ENCODE measurements around the gene DTNA. TPM values are rescaled to one million over a fixed set of nuclear protein-coding genes. Genes with fewer than 3 reads are reported as not detected.

DTNA gene
- total RNA-seq, 2 donors from 2014 or later, result 10.7 to 76.2 TPM

- H3K4me3 ChIP-seq, result no peak overlapping the region
- H3K27me3 ChIP-seq (replicated peaks; ENCODE audit: insufficient read depth), result no peaks in the 10 kb centered on the region
- no peak for TF ChIP-seq CTCF (IDR thresholded peaks at IDR 0.05)
- TF ChIP-seq POLR2AphosphoS5 (IDR thresholded peaks at IDR 0.05), result no peak
- no peak for TF ChIP-seq POLR2A (IDR thresholded peaks at IDR 0.05)
- no peaks in the 10 kb centered on the region for H3K9me3 ChIP-seq
- intact Hi-C loops (cut with DNase I), result no loop called here
- no peaks in the 10 kb centered on the region for H3K4me1 ChIP-seq (replicated peaks)
- no peaks in the 10 kb centered on the region for H3K36me3 ChIP-seq
- DNase-seq (ENCODE audit: low spot score), result no peak
- no peak overlapping the region for H3K27ac ChIP-seq
- 96% methylated on average over 1 of the region's 1 CpG for WGBS
These were observed 12.9 kb upstream of the DTNA start for GRCh38 chr18:34697233-34697632.

- Histone ChIP-seq H3K36me3 (no peaks in the 10 kb centered on the region), H3K27me3 (replicated peaks; ENCODE audit: insufficient read depth) (no peaks in the 10 kb centered on the region), H3K27ac (no peak overlapping the region), H3K4me1 (replicated peaks) (no peaks in the 10 kb centered on the region), H3K4me3 (no peak overlapping the region), H3K9me3 (no peaks in the 10 kb centered on the region)
- WGBS, result 57% methylated on average over 3 of the region's 3 CpGs
- no peak for DNase-seq (ENCODE audit: low spot score)
- intact Hi-C loops (cut with DNase I), result no loop called here
- no peak for TF ChIP-seq POLR2A (IDR thresholded peaks at IDR 0.05)
- TF ChIP-seq CTCF (IDR thresholded peaks at IDR 0.05), result no peak
- TF ChIP-seq POLR2AphosphoS5 (IDR thresholded peaks at IDR 0.05), result no peak
These were observed 12.2 kb upstream of the DTNA start for GRCh38 chr18:34697891-34698290.

GRCh38 chr18:34701911-34702310, 8.2 kb upstream of the DTNA start:
- no peaks in the 10 kb centered on the region for H3K27me3 ChIP-seq (replicated peaks; ENCODE audit: insufficient read depth)
- intact Hi-C loops (cut with DNase I), result no loop called here

GRCh38 chr18:34702814-34703213, 7.3 kb upstream of the DTNA start:
- WGBS, result 74% methylated on average over 3 of the region's 3 CpGs
- Histone ChIP-seq H3K4me1 (replicated peaks) (no peaks in the 10 kb centered on the region), H3K36me3 (no peaks in the 10 kb centered on the region), H3K27ac (no peak overlapping the region), H3K27me3 (replicated peaks; ENCODE audit: insufficient read depth) (no peaks in the 10 kb centered on the region), H3K9me3 (no peaks in the 10 kb centered on the region), H3K4me3 (no peak overlapping the region)
- no peak for TF ChIP-seq CTCF (IDR thresholded peaks at IDR 0.05)
- TF ChIP-seq POLR2A (IDR thresholded peaks at IDR 0.05), result no peak
- no peak for TF ChIP-seq POLR2AphosphoS5 (IDR thresholded peaks at IDR 0.05)
- intact Hi-C loops (cut with DNase I), result no loop called here
- DNase-seq (ENCODE audit: low spot score), result no peak

More at GRCh38 chr18:34701911-34702310, 8.2 kb upstream of the DTNA start:
- no peaks in the 10 kb centered on the region for H3K36me3 ChIP-seq
- TF ChIP-seq POLR2A (IDR thresholded peaks at IDR 0.05) (no peak), POLR2AphosphoS5 (IDR thresholded peaks at IDR 0.05) (no peak), CTCF (IDR thresholded peaks at IDR 0.05) (no peak)
- no peak overlapping the region for H3K27ac ChIP-seq
- DNase-seq (ENCODE audit: low spot score), result no peak
- no peaks in the 10 kb centered on the region for H3K4me1 ChIP-seq (replicated peaks)
- no peak overlapping the region for H3K4me3 ChIP-seq
- no peaks in the 10 kb centered on the region for H3K9me3 ChIP-seq
- WGBS, result 93% methylated on average over 3 of the region's 3 CpGs

GRCh38 chr18:34704074-34704473, 6.0 kb upstream of the DTNA start:
- WGBS, result 100% methylated on average over 1 of the region's 1 CpG
- TF ChIP-seq POLR2AphosphoS5 (IDR thresholded peaks at IDR 0.05) (no peak), POLR2A (IDR thresholded peaks at IDR 0.05) (no peak), CTCF (IDR thresholded peaks at IDR 0.05) (no peak)
- Histone ChIP-seq H3K9me3 (no peaks in the 10 kb centered on the region), H3K27ac (no peak overlapping the region), H3K4me1 (replicated peaks) (no peaks in the 10 kb centered on the region), H3K4me3 (no peak overlapping the region), H3K36me3 (no peaks in the 10 kb centered on the region), H3K27me3 (replicated peaks; ENCODE audit: insufficient read depth) (no peaks in the 10 kb centered on the region)
- intact Hi-C loops (cut with DNase I), result no loop called here
- no peak for DNase-seq (ENCODE audit: low spot score)

Measured in prostate gland (tissue), 2 donors.